Stimulated activated CD8-positive, alpha-beta memory T cell treated with anti-CD3 and anti-CD28 coated beads, Interleukin-7, amount 100 ng/mL, for 4 hours (primary cell): ENCODE measurements around the gene PPIB.
"Not testable (repeated sequence)": the region's sequence is repeated elsewhere in the genome, so short reads cannot be mapped to it uniquely, and the experiment has no call there.

Experiments used
- DNase-seq, 2 donors: peaks; one replicate each; pipeline ENCODE4 v3.0.0-alpha.2; 2020; ENCODE audit warnings: low read depth in 2 of 2

The PPIB gene

GRCh38 chr15:64110108-64110701 lies 52.6 kb downstream of the PPIB start:
- not testable (repeated sequence) for DNase-seq

DNA sequence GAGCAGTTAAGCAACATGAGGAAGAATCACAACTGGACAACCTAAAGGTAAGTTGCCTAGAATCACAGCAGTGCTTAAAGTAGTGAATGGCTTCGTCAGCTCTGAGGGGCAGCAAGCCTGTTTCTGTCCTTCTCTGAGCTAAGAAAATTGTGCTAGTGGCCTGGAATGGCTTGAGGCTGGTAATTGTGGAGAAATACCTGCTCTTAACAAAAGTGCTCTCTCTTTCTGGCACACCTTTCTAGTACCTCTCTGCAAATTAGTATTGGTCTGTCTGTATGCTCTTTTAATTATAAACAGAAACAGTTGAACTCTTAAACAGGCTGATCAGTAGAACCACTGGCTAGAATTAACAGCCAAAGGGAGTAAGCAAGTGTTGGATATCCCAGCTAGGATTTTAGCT lies 55.5 kb downstream of the PPIB start:
- no peak for DNase-seq
